ENCODE measurements around the gene GIPC2. TPM values are rescaled to one million over a fixed set of nuclear protein-coding genes. Genes with fewer than 3 reads are reported as not detected.
"Not testable (repeated sequence)": the region's sequence is repeated elsewhere in the genome, so short reads cannot be mapped to it uniquely, and the experiment has no call there.

Gene GIPC2
- polyA plus RNA-seq, 4 donors: 1.2 to 18.7 (median 15.4) TPM

DNA sequence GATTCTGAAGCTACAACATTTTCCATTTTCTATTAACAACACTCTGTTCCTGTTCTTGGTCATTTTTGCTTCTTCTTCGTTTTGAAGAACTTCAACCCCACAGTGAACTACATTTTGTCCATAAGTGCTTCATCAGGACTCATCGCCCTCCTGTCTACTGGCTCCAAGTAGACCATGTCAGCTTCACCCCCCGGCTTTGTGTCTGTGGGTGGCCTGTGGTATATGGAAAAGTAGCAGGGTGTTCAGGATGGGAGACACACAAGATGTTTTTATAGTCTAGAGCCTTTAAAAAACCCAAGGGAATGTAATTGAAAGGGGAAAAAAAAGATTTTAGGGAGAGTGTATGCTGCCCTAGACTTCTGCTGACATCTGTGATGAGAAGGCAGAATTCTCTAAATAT lies 46.1 kb downstream of the GIPC2 start:
- no peak for DNase-seq (ENCODE audit: low read depth in 4 of 4, low spot score in 3 of 4)

DNA sequence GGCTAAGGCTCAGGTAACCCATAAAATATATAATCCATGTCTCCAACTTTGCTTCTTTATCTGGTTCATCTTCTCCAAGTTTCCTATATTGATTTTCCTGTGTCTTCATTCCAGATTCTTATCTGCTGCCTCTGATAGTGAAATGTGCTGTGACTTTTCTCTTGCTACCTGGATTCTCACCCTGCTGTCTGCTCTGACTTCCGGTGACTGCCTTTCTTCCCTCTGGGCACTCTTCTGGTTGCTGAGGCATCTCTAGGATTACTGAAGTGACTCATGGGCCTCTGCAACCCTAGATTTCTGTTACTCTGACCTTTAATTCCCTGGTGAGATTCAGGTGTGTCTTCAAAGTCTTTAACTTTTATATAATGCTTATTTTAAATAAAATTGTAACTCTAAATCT lies 46.9 kb downstream of the GIPC2 start:
- DNase-seq (ENCODE audit: low read depth in 4 of 4, low spot score in 3 of 4): no peak

DNA sequence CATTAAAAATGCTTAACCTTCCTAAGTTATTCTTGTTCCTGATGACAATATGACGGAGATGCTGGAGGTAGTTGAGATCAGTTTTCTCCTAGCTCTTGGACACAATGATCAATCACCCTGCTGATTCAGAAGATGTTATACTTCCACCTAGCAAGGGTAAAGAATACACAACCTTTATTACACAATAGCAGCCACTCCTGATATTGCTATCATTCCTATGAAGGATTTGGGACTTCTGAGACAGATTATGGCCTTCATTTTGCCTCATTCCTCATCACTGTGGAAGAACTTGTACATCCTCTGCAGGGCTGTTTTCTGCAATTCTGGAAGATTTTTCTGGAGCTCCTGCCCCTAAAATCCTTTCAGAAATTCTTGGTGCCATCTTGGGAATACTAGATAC lies 47.8 kb downstream of the GIPC2 start:
- no peak for DNase-seq (ENCODE audit: low read depth in 4 of 4, low spot score in 3 of 4)

DNA sequence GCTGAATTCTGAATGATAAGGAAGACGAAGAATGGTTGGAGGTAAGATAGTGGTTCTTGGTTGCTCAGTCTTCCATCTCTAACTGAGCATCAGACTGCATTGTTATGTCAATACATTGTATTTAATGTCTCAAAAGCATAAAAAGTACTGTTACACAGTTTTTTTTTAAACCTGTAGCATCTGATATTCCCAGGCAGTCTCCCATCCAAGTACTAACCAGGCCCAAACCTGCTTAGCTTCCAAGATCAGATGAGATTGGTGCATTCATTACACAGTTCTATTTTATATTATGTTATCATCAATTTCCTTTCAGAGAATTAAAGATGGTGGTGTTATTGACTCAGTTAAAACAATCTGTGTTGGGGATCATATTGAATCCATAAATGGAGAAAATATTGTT lies 48.9 kb downstream of the GIPC2 start:
- DNase-seq (ENCODE audit: low read depth in 4 of 4, low spot score in 3 of 4): no peak

DNA sequence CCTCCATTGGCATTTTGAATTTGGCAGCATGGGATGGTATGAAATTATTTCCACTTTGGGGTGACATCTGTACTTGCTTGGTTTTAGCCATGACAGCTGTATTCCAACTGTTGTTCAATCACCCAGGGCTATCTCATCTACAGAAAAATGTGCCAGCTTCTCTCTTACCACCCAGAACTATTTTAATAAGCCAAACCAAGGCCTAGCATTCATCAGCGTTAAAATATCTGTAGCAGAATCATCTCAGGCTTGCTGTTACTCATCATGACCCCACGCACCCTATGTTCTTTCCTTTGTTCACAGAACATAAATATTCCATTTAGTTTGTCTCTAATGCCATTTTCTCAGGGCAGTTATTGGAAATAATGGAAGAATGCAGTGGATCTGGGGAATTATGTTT lies 49.8 kb downstream of the GIPC2 start:
- no peak for DNase-seq (ENCODE audit: low read depth in 4 of 4, low spot score in 3 of 4)

DNA sequence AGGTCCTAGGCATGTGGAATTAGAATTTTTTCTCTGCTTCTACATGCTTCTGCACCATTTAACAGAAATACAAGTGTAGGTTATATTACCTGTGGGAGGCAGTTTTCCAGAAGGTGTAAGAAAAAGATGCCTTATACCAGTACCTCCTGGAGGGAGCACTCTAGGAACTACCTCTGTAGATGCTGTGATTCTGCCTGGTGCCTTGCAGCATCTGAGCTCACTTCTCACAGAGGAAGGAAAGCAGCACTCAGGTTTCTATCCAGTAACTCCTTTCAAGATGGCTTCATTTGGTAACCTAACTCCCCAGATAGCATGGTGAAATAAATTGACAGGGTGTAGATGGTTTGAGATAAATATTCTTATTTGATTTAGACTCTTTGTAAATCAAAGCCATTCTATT lies 50.3 kb downstream of the GIPC2 start:
- DNase-seq (ENCODE audit: low read depth in 4 of 4, low spot score in 3 of 4): no peak

DNA sequence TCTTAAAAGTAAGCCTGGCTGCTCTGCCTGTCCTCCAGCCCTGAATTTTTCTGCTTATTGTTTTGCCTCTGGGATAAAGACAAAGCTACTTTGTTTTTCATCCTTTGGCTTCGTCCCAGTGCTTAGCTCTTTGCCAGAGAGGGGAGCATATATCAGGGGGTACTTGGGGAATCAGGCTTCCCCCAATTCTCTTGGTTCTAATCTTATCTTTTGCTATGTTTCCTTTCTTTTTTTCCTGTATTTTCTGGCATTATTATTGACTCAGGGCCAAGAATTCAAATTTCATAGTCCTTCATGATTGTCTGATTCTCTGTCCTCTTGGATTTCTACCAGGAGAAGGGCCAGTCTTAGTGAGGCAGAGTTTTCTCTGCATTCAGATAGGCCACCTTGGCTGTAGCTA lies 51.2 kb downstream of the GIPC2 start:
- no peak for DNase-seq (ENCODE audit: low read depth in 4 of 4, low spot score in 3 of 4)

DNA sequence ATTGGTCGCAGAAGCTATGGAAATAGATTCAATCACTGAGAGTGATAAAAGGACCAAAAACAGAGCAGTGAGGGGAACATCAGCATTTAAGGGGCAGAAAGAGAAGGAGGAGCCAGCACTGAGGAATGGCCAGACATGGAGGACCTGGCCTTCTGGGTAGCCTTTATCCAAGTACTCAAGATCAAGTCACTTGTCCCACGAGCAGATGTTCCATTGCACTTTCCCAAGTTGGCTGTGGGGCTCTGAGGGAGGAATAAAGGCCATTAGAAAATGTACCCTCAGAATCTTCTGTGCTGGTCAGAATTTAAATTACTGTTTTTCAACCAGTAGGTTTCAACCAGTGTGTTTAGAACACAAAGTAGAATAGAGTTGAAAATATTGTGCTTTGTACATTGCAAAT lies 55.3 kb downstream of the GIPC2 start:
- no peak for DNase-seq (ENCODE audit: low read depth in 4 of 4, low spot score in 3 of 4)

DNA sequence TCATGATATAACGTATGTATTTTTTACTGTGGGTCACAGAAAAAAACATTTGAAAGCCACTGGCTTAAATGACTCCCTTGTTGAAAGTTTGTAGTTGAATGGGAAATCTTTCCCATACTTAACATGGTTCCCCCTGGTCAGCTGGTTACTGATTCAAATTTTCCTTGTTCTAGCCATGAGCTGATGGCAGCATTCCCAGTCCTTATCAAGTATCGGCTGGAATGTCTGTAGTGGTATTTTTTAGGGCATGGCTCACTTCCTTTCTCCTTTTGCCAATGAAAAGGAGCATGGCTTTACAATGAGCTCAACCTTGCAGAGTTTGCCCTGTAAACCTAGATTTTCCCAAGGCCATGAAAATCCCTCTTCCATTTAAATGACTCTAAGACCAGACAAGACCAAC lies 55.7 kb downstream of the GIPC2 start:
- DNase-seq (ENCODE audit: low read depth in 4 of 4, low spot score in 3 of 4): no peak

DNA sequence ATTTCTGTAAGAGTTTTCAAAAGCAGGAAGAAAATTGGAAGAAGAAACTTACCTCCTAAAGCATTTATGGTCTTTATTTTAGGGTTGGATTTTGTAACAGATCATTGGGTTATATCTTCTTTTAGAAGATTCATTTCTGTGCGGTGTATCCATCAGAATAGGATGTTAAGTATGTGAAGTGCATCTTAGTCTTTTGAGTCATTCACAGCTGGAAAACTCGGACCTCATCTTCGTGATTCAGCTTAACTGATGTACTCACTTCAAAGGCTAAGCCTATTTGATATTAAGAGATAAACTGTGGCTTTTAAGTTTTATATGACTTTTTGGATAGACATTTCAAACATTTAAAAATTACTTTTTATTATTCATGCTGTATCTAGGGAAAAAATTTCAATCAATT lies 56.3 kb downstream of the GIPC2 start:
- no peak for DNase-seq (ENCODE audit: low read depth in 4 of 4, low spot score in 3 of 4)

DNA sequence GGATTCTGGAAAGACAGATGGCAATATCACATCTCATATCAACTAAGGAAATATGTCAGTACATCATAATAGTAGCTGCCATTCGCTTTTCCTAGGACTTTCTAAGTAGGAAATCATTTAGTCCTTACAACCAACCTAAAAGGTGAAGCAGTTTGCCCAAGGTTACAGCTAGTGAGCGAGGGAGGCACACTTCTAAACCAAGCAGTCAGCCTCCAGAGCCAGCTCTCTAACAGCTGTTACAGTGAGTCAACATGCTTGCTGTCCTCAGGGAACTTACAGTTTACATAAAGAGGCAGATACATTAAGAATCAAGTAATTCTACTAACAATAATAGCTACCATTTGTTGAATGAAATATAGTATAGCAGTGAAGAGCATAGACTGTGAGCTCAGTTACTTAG lies 57.1 kb downstream of the GIPC2 start:
- DNase-seq (ENCODE audit: low read depth in 4 of 4, low spot score in 3 of 4): no peak

DNA sequence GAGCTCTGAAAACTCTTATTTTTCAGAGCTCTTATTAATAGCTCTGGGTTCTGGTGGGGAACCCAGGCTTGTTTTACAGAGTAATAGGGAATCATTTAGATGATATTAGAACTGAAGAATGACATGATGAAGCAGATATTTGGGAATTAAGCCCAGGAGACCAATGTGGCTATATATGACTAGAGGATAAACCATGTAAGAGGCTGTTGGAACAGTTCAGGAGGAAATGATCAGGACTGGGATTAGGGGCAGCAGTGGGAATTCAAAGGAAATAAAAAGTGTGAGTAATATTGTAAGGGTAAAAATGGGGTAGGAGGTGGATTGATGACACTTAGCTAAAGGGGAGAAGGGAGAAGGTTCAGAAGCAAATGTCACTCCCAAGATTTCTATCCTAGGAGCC lies 58.6 kb downstream of the GIPC2 start:
- no peak for DNase-seq (ENCODE audit: low read depth in 4 of 4, low spot score in 3 of 4)

DNA sequence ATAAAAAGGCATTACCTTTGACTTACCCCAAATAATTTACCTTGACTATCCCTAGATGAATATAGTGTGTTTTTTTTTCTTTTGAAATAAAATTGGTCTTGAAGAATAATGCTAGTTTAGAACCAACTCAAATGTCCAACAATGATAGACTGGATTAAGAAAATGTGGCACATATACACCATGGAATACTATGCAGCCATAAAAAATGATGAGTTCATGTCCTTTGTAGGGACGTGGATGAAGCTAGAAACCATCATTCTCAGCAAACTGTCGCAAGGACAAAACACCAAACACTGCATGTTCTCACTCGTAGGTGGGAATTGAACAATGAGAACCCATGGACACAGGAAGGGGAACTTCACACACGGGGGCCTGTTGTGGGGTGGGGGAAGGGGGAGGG lies 63.9 kb downstream of the GIPC2 start:
- DNase-seq (ENCODE audit: low read depth in 4 of 4, low spot score in 3 of 4): not testable (repeated sequence)

DNA sequence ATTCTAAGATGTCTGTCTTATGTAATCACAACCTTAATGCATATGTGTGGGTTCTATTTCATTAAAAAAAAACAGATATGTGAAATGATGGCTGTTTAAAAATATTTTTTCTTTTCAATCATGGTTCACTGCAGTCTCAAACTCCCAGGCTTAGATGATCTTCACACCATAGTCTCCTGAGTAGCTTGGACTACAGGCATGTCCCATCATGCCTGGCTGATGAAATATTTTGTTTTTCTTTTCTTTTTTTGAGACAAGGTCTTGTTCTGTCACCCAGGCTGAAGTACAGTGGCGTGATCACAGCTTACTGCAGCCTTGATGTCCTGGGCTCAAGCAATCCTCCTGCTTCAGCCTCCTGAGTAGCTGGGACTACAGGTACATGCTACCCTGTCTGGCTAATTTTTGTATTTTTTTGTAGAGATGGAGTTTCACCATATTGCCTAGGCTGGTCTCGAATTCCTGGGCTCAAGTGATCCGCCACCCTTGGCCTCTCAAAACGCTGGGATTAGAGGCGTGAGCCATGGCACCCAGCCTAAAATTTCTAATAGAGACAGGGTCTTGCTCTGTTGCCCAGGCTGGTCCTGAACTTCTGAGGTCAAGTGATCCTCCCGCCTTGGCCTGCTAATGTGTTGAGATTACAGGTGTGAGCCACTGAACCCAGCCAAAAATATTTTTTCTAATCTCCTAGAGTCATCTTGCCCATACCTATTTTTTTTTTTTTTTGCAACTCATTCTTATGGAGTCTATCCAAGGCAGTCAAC lies 67.6 kb downstream of the GIPC2 start:
- DNase-seq (ENCODE audit: low read depth in 4 of 4, low spot score in 3 of 4): no peak

DNA sequence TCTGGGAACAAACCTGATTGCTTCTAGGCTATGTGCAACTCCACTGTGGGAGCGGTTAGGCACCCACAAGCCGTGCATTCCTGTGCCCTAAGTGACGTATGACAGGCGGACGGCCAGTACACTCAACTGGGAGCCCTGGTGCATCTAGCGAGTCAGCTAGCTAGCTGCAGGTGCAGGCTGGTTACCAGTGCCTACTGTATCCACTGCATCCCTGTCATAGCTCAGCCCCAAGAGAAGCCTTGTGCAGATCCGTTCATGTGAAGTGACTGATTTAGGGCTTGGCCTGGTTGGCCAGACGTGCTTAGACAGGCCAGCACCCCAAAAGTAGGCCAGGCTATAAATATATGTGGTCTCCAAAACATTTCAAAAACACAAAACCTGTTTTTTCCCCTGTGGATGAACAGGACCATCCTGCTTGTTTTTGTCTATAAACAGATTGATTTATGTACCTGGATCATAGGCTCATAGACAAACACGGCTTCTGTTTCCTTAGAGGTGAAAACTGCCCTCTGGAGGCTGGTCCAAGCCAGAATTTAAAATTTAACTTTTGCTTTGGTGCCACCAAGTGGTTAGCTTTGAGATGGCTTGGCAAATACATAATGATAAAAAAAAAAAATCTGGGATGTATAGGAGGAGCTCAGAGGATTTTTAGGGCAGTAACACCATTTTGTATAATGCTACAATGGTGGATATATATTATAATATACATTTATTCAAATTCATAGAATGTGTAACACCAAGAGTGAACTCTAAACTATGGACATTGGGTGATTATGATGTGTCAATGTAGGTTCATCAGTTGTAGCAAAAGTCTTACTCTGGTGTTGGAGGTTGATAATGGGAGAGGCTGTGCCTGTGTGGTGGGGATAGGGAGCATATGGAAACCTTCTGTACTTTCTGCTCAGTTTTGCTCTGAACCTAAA lies 68.5 kb downstream of the GIPC2 start:
- DNase-seq (ENCODE audit: low read depth in 4 of 4, low spot score in 3 of 4): peak; percentile 38 to 63 (median 46)

DNA sequence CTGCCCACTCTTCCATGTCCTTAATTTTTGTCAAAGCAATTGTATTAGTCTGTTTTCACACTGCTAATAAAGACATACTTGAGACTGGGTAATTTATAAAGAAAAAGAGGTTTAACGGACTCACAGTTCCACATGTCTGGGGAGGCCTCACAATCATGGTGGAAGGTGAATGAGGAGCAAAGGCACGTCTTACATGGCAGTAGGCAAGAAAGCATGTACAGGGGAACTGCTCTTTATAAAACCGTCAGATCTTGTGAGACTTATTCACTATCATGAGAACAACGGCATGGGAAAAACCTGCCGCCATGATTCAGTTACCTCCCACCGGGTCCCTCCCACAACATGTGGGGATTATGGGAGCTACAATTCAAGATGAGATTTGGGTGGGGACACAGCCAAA lies 74.7 kb downstream of the GIPC2 start:
- DNase-seq (ENCODE audit: low read depth in 4 of 4, low spot score in 3 of 4): not testable (repeated sequence)

DNA sequence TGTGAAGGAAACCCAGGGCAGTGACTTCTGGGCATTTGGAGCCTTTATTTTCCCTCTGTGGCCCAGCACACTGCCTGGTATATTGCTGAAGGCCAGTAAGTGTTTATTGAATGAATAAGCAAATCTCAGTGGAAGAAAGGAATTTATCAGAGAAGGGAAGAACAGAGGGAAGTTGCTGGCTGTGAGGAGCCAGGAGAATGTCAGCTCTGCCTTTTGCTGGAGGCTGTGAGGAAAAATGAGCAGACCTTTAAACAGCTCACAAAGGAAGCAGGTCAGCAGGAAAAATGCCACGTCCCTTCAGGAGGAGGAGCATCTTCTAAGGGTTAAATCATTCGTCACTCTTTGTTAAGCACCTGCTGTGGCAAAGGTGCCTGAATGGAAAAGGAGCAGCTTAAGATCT lies 75.9 kb downstream of the GIPC2 start:
- no peak for DNase-seq (ENCODE audit: low read depth in 4 of 4, low spot score in 3 of 4)

DNA sequence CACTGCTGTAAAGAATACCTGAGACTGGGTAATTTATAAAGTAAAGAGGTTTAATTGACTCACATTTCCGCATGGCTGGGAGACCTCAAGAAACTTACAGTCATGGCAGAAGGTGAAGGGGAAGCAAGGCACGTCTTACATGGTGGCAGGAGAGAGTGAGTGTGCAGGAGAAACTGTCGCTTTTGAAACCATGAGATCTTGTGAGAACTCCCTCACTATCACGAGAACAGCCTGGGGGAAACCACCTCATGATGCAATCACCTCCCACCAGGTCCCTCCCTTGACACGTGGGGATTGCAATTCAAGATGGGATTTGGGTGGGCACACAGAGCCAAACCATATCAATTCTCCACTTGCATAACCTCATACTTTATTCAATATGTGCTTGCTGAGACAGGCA lies 76.6 kb downstream of the GIPC2 start:
- DNase-seq (ENCODE audit: low read depth in 4 of 4, low spot score in 3 of 4): no peak

DNA sequence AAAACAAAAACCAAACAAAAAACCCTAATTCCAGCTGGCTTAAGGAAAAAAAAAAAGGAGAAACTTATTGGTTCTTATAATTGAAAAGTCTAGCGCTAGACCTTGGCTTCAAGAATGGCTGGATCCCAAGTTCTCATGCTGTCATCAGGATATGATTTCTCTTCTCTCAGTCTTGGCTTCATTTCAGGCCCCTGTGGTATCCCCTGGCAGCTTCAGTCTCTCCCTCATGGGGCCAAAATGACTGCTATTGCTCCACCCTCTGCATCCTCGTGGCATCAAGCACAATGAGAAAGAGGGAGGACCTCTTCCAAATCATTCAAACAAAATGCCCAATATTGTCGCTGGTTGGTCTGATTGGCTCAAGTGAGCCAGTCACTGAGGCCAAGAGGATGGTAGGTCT lies 80.7 kb downstream of the GIPC2 start:
- no peak for DNase-seq (ENCODE audit: low read depth in 4 of 4, low spot score in 3 of 4)

DNA sequence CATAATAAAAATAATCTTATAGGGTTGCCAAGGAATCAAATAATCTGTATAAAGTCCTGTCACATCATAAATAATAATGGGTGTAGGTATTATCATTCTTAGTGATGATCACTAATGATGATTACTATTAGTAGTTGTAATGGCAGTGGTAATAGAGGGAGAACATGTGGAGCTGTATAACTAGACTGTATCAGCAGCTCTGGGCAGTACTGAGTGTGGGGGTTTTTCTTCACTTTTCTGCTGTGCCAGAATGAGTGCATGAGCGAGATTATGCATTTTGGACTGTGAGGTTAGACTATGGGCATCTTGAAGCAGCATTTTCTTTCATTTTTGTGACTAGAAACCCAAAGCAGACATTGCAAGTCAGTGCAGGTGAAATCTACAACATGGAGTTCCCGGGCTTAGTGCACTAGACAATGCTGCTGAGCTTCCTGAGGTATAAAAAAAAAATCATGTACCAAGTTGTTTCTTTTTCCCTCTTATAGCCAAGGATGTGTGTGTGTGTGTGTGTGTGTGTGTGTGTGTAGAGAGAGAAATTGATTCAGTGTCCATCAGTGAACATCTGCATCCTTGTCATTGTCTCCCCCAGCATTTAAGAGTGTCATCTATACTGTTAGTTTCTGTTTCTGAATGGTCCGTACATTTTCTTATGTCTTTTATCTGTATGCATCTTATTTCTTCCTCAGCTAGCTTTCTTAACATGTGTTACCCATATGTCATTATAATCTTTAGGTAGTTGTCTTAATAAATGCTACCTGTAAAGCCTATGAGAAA lies 86.6 kb downstream of the GIPC2 start:
- no peak for DNase-seq (ENCODE audit: low read depth in 4 of 4, low spot score in 3 of 4)

DNA sequence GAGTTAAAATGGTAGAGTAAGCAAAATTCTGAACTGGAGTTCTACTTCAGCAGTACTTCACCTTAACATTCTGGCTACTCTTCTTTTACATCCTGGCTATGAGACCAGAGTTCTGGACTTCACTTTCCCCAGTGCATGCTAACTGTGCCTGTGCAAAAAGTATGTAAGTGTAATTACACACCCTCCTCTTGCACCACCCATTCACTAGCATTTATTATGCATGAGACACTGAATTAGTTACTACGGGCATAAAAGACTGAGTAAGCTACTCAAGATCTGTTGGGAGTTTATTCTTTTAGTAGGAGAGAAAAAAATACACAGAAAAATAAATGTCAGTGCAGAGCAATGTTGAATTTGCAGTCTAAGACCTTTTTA lies 87.2 kb downstream of the GIPC2 start:
- no peak for DNase-seq (ENCODE audit: low read depth in 4 of 4, low spot score in 3 of 4)
